Activated CD4-positive, alpha-beta T cell treated with anti-CD3 and anti-CD28 coated beads, Interleukin-2, amount 50 U/mL, for 24 hours (primary cell): Measurements from ENCODE around the gene CFAP69.
"Not testable (repeated sequence)": the region's sequence is repeated elsewhere in the genome, so short reads cannot be mapped to it uniquely, and the experiment has no call there.

Source experiments
- DNase-seq, 2 donors: peaks; one replicate each; pipeline ENCODE4 v3.0.0-alpha.2; 2020; ENCODE audit warnings: low read depth in 1 of 2, low spot score in 1 of 2

The CFAP69 gene

DNA sequence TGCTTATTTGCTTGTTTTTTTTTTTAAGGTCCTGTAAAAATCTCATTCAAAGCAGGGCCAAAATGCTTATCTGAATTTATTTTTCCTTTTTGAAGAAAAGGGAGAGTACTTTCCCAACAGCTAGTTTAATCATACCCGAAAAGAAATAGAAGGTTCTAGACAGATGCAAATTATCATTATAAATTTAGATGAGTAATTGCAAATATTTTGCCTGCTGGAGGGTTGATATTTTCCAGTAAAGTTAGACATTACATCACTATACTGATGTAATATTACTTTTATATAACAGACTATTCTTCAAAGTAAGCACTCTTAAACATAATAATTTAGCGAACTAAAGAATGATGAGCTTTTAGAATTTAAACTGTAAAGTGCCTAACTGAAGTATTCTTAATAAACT, 14.1 kb upstream of the CFAP69 start:
- DNase-seq: no peak

DNA sequence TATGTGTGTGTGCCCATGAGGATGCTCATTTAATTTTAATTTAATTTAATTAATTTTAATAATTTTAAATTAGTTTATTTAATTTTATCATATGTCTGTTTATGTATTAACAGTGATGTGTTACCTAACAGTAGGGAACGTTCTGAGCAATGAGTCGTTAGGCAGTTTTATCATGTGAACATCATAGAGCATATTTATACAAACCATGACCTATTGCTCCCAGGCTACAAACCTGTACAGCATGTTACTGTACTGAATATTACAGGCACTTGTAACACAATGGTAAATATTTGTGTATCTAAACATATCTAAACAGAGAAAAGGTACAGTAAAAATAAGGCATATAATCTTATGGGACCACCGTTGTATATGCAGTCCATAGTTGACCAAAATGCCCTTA, 13.7 kb upstream of the CFAP69 start:
- DNase-seq: no peak

DNA sequence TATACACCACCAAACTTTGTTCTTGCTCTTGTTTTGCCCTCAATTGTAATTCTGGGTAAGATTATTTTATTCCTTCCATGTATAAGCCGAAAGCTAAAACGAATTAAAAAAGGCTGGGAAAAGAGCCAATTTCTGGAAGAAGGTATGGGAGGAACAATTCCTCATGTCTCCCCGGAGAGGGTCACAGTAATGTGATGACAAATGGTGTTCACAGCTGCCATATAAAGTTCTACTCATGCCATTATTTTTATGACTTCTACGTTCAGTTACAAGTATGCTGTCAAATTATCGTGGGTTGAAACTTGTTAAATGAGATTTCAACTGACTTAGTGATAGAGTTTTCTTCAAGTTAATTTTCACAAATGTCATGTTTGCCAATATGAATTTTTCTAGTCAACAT, 12.5 kb upstream of the CFAP69 start:
- no peak for DNase-seq

GRCh38 chr7:90233569-90233968, 11.4 kb upstream of the CFAP69 start:
- DNase-seq: no peak

DNA sequence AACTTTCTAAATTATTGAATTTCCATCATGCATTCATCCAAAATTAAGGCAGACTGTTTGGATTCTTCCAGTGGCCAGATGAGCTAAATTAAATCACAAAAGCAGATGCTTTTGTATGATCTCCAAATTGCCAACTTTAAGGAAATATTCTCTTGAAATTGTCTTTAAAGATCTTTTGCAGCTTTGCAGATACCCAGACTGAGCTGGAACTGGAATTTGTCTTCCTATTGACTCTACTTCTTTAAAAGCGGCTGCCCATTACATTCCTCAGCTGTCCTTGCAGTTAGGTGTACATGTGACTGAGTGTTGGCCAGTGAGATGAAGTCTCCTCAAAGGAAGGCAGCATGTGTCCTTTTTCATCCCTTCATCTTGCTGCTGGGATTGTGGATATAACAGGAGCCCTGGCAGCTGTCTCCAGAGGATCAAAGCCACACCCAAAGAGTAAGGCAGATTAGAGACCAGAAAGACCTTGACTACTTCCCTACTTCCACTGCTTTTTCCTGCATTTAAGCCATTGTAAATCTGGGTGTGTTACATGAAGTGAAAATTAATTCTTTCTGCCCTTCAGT, 8.2 kb upstream of the CFAP69 start:
- DNase-seq: no peak

GRCh38 chr7:90238022-90238421, 7.0 kb upstream of the CFAP69 start:
- no peak for DNase-seq

DNA sequence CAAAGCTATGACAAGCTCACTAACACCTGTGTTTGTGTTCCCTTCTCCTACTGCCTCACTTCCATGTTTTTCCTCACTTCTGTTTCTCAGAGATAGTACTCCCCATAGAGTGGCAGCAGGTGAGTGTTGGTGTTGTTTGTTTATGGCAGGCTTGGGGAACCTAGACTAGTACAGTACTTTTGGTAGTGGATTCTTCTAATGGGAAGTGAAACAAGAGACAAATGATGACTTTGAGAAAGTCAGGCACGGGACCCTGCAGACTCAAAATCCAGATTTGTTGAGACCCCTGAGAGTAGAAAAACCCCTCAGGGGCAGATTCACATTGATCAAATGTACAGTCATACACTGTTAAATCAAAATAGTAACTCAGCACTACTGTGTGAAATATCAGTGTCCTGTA, 6.4 kb upstream of the CFAP69 start:
- DNase-seq: no peak

DNA sequence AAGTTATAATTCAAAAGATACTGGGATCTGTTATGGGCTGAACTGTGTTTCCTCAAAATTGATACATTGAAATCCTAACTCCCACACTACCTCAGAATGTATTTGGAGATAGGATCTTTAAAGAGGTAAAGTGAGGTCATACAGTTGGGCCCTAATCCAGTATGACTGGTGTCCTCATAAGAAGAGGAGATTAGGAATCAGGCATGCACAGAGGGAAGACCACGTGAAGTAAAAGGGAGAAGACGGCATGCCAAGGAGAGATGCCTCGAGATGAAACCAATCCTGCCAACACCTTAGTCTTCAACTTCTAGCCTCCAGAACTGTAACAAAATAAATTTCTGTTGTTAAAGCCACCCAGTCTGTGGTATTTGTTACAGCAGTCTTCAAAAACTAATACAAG, 5.9 kb upstream of the CFAP69 start:
- no peak for DNase-seq

DNA sequence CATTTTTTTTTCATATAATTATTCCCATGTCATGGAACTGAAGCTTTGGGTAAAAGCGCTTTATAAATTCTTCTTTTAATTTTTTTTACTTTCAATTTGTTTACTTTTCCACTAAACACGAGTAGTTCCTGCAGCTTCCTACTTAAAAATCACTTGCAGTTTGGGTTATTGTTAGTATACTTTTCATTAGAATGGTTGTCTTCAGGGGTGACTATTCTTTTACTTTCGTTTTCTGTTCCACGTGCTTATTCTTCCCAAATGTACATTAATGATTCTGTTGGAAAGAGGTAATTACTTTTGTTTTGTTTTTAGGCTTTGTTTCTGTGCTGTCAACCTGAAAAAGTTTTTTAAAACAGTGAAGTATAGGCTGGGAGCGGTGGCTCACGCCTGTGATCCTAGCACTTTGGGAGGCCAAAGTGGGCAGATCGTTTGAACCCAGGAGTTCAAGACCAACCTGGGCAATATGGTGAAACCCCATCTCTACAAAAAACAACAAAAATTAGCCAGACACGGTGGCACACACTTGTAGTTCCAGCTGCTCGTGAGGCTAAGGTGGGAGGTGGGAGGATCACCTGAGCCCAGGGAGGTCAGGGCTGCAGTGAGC, 5.2 kb upstream of the CFAP69 start:
- no peak for DNase-seq

DNA sequence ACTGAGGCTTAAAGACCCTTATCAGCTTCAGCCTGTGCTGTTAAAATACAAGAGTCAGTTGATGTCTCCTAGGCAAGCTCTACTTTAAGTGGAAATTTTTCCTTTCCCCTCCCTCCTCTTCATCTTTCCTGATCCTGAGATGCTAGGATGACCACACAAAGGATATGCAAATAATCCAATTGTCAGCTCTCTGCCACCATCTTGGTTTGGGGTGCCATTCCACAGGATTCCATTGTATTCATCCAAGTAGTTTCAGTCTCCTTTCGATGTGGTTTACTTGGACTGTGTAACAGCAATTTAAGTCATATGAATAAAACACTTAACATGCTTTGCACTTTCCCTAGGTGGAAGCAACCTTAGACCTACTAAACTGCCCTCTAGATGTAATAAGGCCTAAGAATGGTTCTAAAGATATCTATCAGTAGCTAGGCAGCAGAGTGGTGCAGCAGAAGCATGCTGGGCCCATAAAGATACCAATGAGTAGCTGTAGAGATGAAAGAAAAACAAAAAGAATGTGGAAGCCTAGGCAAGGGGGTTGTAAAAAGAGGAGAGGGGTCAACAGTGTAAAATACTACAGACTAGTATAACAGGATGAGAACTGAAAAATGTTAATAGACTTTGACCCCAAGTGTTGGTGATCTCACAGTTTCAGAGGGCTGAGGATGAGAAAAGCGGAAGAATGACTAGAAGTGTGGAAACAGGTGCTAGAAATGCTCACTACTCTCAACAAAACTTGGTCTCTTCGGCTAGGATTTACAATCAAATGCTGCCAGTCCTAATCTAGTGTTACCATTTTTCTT, 2.4 kb upstream of the CFAP69 start:
- DNase-seq: no peak

GRCh38 chr7:90243556-90243955, 1.4 kb upstream of the CFAP69 start:
- DNase-seq: no peak

- no peak for DNase-seq
Measured at GRCh38 chr7:90244565-90244908, 437 bp upstream of the CFAP69 start.

GRCh38 chr7:90246171-90246570, 1.2 kb downstream of the CFAP69 start:
- no peak for DNase-seq

GRCh38 chr7:90248706-90249105, 3.7 kb downstream of the CFAP69 start:
- no peak for DNase-seq

GRCh38 chr7:90250601-90251303, 5.8 kb downstream of the CFAP69 start:
- DNase-seq: no peak

DNA sequence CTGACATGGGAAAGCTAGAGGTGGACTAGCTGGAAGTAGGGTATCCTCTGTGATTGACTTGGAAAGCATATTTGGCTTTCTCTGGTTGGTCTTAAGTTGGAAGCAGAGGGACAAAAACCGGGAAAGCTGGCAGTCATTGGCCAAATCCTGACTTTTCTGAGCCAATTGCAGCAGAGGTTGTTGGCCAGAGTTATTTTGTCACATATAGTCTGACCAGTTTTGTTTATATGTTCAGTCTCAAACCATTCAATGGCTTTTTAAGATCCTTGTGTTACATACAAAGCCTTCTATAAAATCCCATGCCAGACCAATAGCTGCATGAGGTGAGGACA, 6.3 kb downstream of the CFAP69 start:
- DNase-seq: no peak

GRCh38 chr7:90256011-90256410, 11.0 kb downstream of the CFAP69 start:
- DNase-seq: not testable (repeated sequence)

DNA sequence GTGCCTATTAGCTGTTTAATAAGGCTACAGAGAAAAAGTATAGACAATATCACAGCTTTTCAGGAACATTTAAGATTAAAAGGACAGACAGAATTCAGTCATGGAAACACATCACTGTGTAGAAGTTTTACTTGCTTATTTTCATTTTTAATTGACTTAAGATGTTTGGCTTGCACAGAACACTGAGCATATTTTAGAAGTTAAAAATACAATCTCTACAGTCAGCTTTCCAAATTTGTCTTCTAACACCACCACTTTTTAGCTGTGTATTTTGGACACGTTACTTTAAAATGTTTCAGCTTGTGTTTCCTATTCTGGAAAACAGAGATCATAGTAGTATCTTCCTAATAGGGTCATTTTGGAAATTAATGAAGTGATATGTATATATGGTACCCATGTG, 11.8 kb downstream of the CFAP69 start:
- DNase-seq: no peak

DNA sequence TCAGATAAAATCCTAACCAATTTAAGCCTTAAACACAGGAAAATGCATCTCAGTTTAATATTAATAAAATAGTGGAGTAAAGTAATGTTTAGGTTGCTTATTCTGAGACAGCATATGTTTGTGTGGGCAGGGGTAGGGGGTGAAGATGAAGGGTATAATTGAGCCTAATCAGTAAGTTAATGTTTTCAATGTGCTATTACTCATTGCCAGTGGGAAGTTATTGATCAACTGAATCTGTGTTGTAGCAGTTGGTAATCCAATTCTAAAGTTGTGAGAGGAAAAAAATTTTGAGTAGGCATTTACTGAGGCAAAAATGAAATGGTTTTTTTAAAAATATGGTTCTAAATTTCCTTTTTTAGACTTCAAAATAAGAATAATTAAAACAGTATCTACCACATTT, 16.5 kb downstream of the CFAP69 start:
- DNase-seq: no peak

- no peak for DNase-seq
Measured at GRCh38 chr7:90262438-90262837, 17.5 kb downstream of the CFAP69 start.

- DNase-seq: no peak
Measured at GRCh38 chr7:90266808-90267207, 21.8 kb downstream of the CFAP69 start.

- DNase-seq: no peak
Measured at GRCh38 chr7:90267263-90267858, 22.4 kb downstream of the CFAP69 start.
